Panc1 (cell line): ENCODE results near the gene RFC5. TPM values are rescaled to one million over a fixed set of nuclear protein-coding genes. Genes with fewer than 3 reads are reported as not detected.

Experiments
- ATAC-seq: fragments of 200-7000 bp; cut with Tn5 transposase; 2 replicates; pipeline ENCODE4 v1.9.1; 2020; ENCODE audit warnings: mild to moderate bottlenecking, moderate library complexity
- BruUV-seq: library from RNA; stranded (reverse); fragments of 400-500 nt; replicated peaks from 2 replicates; lab custom pipeline; 2021; lab: Mats Ljungman, UMichigan
- CTCF ChIA-PET: fragments of 300-600 bp; sonication (Branson Sonifier 250); formaldehyde crosslinking; loops from one replicate; lab custom pipeline; 2022; ENCODE audit warnings: antibody characterized with exemption; lab: Charles Lee
- POLR2A ChIA-PET: fragments of 300-600 bp; sonication (Branson Sonifier 250); formaldehyde crosslinking; loops from one replicate; lab custom pipeline; 2022; ENCODE audit warnings: antibody characterized with exemption; lab: Charles Lee
- DNase-seq: peaks from one replicate; pipeline ENCODE4 v3.0.0-alpha.2; 2010; ENCODE audit warnings: low read depth, low spot score
- H3K27ac ChIP-seq: 2 replicates; pipeline ENCODE4 v1.5.1; 2011; ENCODE audit warnings: mild to moderate bottlenecking, low read length, inconsistent platforms
- H3K27me3 ChIP-seq: fragments of 200-500 bp; sonication (Bioruptor generic); 2 replicates; pipeline ENCODE4 v1.6.0; 2014; ENCODE audit warnings: low read length, inconsistent platforms; ENCODE audit not compliant: control insufficient read depth, insufficient read depth
- H3K36me3 ChIP-seq: fragments of 200-500 bp; sonication (Bioruptor generic); 2 replicates; pipeline ENCODE4 v1.5.1; 2014; ENCODE audit warnings: inconsistent platforms, mild to moderate bottlenecking, low read length, moderate library complexity; ENCODE audit not compliant: control insufficient read depth, insufficient read depth
- H3K4me1 ChIP-seq: 2 replicates; pipeline ENCODE4 v1.5.1; 2011; ENCODE audit warnings: inconsistent platforms, mild to moderate bottlenecking, low read length, moderate library complexity; ENCODE audit not compliant: control insufficient read depth, insufficient read depth
- H3K4me3 ChIP-seq, 2 experiments: 2 replicates each; pipeline ENCODE4 v1.5.1; 2011 to 2012; ENCODE audit warnings: low read depth in 2 of 2, low read length in 2 of 2, mild to moderate bottlenecking in 2 of 2, inconsistent platforms in 1 of 2, moderate library complexity in 1 of 2
- H3K9me3 ChIP-seq: fragments of 200-500 bp; sonication (Bioruptor generic); 2 replicates; pipeline ENCODE4 v1.5.1; 2014; ENCODE audit warnings: low read depth, mild to moderate bottlenecking, inconsistent platforms, low read length, moderate library complexity; ENCODE audit not compliant: control insufficient read depth, insufficient read depth
- POLR2AphosphoS5 ChIP-seq: IDR thresholded peaks from 2 replicates; pipeline ENCODE4 v1.6.1; 2012; ENCODE audit warnings: mild to moderate bottlenecking, low read depth, low read length, moderate library complexity
- SIN3A ChIP-seq: IDR thresholded peaks from 2 replicates; pipeline ENCODE4 v1.6.1; 2012; ENCODE audit warnings: low read depth, mild to moderate bottlenecking, low read length, moderate library complexity, borderline replicate concordance; ENCODE audit not compliant: insufficient read depth
- TCF7L2 ChIP-seq: IDR thresholded peaks from 2 replicates; pipeline ENCODE4 v1.6.1; 2011; ENCODE audit warnings: mild to moderate bottlenecking, low read depth, low read length, inconsistent platforms
- in situ Hi-C: cut with HindIII; loops from 2 replicates; pipeline ENCODE4 v1.10.0; 2016; ENCODE audit warnings: low sequenced_read_pairs, low pct_unique_long_range_greater_than_20kb
- intact Hi-C: fragments of 100-400 bp; cut with micrococcal nuclease; formaldehyde crosslinking; loops from one replicate; pipeline ENCODE4 v1.10.0; 2022; ENCODE audit not compliant: unreplicated experiment
- total RNA-seq: library from RNA; stranded (reverse); gene quantifications from one replicate; pipeline ENCODE4 v1.2.1, GENCODE V29; 2021; ENCODE audit not compliant: unreplicated experiment
- TF ChIP-seq, protein P1 (sequence below): fragments of 450-650 bp; IDR thresholded peaks from 2 replicates; pipeline ENCODE4 v1.5.1; 2017; ENCODE audit warnings: mild to moderate bottlenecking
- TF ChIP-seq, protein P2 (sequence below), 2 experiments: IDR thresholded peaks; 2 replicates each; pipeline ENCODE4 v1.6.1; 2011 to 2012; ENCODE audit warnings: low read depth in 2 of 2, control low read depth in 1 of 2, low read length in 1 of 2, mild to moderate bottlenecking in 1 of 2, moderate library complexity in 1 of 2; ENCODE audit not compliant: insufficient read depth in 1 of 2

Gene RFC5
- total RNA-seq, 1 experiment from 2014 or later, result 25.0 TPM

DNA sequence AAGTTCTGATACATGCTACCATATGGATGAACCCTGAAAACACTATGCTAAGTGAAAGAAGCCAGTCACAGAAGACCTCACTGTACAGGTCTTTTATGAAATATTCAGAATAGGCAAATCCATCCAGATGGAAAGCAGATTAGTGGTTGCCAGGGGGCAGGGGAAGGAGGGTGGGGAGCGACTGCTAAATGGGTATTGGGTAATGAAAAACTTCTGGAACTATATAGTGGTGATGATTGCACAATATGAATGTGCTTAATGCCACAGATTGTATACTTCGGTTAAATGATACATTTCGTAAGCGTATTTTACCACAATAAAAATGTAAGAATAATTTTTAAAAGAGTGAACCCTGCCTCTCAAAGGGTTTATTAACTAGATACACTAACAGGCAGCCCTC lies 35.9 kb upstream of the RFC5 start:
- POLR2A ChIA-PET, result no interaction called here
- in situ Hi-C loops, result no loop called here

DNA sequence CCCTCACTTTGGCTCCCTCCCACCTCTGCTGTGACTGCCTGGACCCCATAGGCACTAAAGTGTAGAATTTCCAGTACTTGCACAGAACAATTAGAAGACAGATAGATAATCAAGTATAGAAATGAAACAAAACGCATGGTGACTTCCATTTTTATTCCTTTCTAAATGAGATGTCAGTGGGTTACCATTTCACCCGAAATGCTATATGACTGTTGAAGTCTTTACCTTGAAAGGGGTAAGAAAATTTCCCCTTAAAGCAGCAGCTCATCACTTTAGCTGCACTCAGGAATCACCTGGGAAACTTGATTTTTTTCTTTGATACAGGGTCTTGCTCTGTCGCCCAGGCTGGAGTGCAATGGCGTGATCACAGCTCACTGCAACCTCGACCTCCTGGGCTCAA lies 35.2 kb upstream of the RFC5 start:
- TF ChIP-seq POLR2AphosphoS5 (no peak), SIN3A (no peak), TCF7L2 (no peak)
- TF ChIP-seq, protein P1, sequence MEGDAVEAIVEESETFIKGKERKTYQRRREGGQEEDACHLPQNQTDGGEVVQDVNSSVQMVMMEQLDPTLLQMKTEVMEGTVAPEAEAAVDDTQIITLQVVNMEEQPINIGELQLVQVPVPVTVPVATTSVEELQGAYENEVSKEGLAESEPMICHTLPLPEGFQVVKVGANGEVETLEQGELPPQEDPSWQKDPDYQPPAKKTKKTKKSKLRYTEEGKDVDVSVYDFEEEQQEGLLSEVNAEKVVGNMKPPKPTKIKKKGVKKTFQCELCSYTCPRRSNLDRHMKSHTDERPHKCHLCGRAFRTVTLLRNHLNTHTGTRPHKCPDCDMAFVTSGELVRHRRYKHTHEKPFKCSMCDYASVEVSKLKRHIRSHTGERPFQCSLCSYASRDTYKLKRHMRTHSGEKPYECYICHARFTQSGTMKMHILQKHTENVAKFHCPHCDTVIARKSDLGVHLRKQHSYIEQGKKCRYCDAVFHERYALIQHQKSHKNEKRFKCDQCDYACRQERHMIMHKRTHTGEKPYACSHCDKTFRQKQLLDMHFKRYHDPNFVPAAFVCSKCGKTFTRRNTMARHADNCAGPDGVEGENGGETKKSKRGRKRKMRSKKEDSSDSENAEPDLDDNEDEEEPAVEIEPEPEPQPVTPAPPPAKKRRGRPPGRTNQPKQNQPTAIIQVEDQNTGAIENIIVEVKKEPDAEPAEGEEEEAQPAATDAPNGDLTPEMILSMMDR, result no peak
- TF ChIP-seq, protein P2, sequence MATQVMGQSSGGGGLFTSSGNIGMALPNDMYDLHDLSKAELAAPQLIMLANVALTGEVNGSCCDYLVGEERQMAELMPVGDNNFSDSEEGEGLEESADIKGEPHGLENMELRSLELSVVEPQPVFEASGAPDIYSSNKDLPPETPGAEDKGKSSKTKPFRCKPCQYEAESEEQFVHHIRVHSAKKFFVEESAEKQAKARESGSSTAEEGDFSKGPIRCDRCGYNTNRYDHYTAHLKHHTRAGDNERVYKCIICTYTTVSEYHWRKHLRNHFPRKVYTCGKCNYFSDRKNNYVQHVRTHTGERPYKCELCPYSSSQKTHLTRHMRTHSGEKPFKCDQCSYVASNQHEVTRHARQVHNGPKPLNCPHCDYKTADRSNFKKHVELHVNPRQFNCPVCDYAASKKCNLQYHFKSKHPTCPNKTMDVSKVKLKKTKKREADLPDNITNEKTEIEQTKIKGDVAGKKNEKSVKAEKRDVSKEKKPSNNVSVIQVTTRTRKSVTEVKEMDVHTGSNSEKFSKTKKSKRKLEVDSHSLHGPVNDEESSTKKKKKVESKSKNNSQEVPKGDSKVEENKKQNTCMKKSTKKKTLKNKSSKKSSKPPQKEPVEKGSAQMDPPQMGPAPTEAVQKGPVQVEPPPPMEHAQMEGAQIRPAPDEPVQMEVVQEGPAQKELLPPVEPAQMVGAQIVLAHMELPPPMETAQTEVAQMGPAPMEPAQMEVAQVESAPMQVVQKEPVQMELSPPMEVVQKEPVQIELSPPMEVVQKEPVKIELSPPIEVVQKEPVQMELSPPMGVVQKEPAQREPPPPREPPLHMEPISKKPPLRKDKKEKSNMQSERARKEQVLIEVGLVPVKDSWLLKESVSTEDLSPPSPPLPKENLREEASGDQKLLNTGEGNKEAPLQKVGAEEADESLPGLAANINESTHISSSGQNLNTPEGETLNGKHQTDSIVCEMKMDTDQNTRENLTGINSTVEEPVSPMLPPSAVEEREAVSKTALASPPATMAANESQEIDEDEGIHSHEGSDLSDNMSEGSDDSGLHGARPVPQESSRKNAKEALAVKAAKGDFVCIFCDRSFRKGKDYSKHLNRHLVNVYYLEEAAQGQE (IDR thresholded peaks at IDR 0.05; ENCODE audit: insufficient read depth in 1 of 2, low read depth in 2 of 2, low read length in 1 of 2), result no peak
- intact Hi-C loops, result no loop called here
- BruUV-seq, result no TSS peak
- DNase-seq (no peak), ATAC-seq (no peak)
- Histone ChIP-seq H3K9me3 (no peaks in the 10 kb centered on the region), H3K27ac (no peak overlapping the region), H3K4me3 (no peak overlapping the region), H3K27me3 (no peaks in the 10 kb centered on the region; the same call in 1 of the 2 replicates), H3K36me3 (no peaks in the 10 kb centered on the region), H3K4me1 (no peaks in the 10 kb centered on the region)
- ChIA-PET CTCF (no interaction called here), POLR2A (no interaction called here)
- in situ Hi-C loops, result no loop called here

More for the DNA sequence above, 35.9 kb upstream of the RFC5 start:
- no peak for DNase-seq
- H3K36me3 ChIP-seq, result no peaks in the 10 kb centered on the region
- CTCF ChIA-PET, result no interaction called here
- no peak overlapping the region for H3K4me3 ChIP-seq
- no peak overlapping the region for H3K27ac ChIP-seq
- intact Hi-C loops, result no loop called here
- peaks cover 3% of the 10 kb centered on the region; the same call in 1 of the 2 replicates for H3K27me3 ChIP-seq
- BruUV-seq, result no TSS peak
- no peak for ATAC-seq
- no peak for TF ChIP-seq SIN3A
- no peak for TF ChIP-seq POLR2AphosphoS5
- TF ChIP-seq, protein P2 (IDR thresholded peaks at IDR 0.05; ENCODE audit: insufficient read depth in 1 of 2, low read depth in 2 of 2, low read length in 1 of 2), result no peak
- TF ChIP-seq, protein P1, result no peak
- no peak for TF ChIP-seq TCF7L2
- no peaks in the 10 kb centered on the region for H3K9me3 ChIP-seq
- H3K4me1 ChIP-seq, result no peaks in the 10 kb centered on the region
